GM18511 (cell line): ENCODE data around the gene PCDHA5.
"Not testable (repeated sequence)": the region's sequence is repeated elsewhere in the genome, so short reads cannot be mapped to it uniquely, and the experiment has no call there.

ENCODE experiments used
- ATAC-seq: cut with Tn5 transposase; IDR thresholded peaks from one replicate; pipeline ENCODE4 v1.9.1; 2021; ENCODE audit warnings: mild to moderate bottlenecking, moderate library complexity; ENCODE audit not compliant: unreplicated experiment

PCDHA5 gene

DNA sequence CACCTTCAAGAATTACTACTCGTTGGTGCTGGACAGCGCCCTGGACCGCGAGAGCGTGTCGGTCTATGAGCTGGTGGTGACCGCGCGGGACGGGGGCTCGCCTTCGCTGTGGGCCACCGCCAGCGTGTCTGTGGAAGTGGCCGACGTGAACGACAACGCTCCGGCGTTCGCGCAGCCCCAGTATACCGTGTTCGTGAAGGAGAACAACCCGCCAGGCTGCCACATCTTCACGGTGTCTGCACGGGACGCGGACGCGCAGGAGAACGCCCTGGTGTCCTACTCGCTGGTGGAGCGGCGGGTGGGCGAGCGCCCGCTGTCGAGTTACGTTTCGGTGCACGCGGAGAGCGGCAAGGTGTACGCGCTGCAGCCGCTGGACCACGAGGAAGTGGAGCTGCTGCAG lies 1.6 kb downstream of the PCDHA5 start:
- not testable (repeated sequence) for ATAC-seq

DNA sequence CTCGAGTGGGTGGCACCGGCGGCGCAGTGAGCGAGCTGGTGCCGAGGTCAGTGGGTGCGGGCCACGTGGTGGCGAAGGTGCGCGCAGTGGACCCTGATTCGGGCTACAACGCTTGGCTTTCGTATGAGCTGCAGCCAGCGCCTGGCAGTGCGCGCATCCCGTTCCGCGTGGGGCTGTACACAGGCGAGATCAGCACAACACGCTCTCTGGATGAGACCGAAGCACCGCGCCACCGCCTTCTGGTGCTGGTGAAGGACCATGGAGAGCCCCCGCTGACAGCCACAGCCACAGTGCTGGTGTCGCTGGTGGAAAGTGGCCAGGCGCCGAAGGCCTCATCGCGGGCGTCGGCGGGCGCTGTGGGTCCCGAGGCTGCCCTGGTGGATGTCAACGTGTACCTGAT lies 2.1 kb downstream of the PCDHA5 start:
- ATAC-seq: no peak

DNA sequence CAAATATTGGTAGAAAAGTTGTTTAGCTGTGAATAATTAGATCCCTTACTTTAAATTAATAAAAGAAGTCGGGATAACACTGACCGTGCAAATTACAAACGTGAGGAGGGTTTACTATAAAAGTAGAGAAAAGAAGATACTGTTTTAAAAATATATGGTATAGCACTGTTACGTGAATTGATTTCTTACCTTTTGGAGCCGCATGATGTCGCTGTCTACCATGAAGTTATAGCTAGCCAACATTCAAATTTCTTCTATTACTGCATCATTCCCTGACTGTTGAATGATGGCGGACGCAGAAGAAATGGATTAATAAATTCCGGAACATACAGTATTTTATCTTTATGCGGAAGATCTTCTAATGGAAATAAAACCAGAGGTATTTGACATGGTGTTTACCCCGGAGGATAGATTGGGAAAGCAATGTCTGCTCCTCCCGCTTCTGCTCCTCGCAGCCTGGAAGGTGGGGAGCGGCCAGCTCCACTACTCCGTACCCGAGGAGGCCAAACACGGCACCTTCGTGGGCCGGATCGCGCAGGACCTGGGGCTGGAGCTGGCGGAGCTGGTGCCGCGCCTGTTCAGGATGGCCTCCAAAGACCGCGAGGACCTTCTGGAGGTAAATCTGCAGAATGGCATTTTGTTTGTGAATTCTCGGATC lies 6.4 kb downstream of the PCDHA5 start, which contains the start of gene PCDHA6:
TSS of gene PCDHA6 (plus strand) at position 257 of the 658 bp plus-strand sequence. CDS start at position 389, 132 bp downstream.
- ATAC-seq: no peak

DNA sequence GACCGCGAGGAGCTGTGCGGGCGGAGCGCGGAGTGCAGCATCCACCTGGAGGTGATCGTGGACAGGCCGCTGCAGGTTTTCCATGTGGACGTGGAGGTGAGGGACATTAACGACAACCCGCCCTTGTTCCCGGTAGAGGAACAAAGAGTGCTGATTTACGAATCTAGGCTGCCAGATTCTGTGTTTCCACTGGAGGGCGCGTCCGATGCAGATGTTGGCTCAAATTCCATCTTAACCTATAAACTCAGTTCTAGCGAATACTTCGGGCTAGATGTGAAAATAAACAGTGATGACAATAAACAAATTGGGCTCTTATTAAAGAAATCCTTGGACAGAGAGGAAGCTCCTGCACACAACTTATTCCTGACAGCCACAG lies 6.9 kb downstream of the PCDHA5 start:
- no peak for ATAC-seq

DNA sequence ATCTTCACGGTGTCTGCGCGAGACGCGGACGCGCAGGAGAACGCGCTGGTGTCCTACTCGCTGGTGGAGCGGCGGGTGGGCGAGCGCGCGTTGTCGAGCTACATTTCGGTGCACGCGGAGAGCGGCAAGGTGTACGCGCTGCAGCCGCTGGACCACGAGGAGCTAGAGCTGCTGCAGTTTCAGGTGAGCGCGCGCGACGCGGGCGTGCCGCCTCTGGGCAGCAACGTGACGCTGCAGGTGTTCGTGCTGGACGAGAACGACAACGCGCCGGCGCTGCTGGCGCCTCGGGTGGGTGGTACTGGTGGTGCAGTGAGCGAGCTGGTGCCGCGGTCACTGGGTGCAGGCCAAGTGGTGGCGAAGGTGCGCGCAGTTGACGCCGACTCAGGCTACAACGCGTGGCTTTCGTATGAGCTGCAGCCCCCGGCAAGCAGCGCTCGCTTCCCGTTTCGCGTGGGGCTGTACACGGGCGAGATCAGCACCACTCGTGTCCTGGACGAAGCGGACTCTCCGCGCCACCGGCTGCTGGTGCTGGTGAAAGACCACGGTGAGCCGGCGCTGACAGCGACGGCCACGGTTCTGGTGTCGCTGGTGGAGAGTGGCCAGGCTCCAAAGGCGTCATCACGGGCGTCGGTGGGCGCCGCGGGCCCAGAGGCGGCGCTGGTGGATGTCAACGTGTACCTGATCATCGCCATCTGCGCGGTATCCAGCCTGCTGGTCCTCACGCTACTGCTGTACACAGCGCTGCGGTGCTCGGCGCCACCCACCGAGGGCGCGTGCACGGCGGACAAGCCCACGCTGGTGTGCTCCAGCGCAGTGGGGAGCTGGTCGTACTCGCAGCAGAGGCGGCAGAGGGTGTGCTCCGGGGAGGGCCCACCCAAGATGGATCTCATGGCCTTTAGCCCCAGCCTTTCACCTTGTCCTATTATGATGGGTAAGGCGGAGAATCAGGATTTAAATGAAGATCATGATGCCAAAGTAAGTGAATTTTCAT lies 8.4 kb downstream of the PCDHA5 start:
- ATAC-seq: not testable (repeated sequence)

DNA sequence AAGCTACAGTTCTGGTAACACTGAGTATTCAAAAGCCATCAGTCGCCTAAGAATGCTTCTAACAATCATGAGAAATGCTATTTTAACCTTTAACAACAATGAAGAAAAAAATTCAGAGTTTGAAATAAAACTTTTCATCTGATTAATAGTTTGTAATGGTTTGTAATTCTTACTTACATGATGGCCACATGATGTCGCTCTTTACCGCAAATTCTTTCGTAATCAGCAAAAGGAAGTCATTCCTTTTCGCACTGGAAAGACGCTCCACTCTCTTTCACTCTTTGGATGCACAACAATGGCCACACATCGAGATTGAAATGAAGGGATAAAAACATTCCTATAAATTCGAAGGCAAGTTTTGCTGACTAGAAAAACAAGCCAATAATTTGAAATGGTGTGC lies 12.6 kb downstream of the PCDHA5 start, which contains the start of gene PCDHA7:
TSS of gene PCDHA7 (plus strand) at position 277 of the 400 bp plus-strand sequence. CDS start at position 392, 115 bp downstream.
- ATAC-seq: no peak

DNA sequence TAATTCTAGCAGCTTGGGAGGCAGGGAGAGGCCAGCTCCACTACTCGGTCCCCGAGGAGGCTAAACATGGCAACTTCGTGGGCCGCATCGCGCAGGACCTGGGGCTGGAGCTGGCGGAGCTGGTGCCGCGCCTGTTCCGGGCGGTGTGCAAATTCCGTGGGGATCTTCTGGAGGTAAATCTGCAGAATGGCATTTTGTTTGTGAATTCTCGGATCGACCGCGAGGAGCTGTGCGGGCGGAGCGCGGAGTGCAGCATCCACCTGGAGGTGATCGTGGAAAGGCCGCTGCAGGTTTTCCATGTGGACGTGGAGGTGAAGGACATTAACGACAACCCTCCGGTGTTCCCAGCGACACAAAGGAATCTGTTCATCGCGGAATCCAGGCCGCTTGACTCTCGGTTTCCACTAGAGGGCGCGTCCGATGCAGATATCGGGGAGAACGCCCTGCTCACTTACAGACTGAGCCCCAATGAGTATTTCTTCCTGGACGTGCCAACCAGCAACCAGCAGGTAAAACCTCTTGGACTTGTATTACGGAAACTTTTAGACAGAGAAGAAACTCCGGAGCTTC lies 13.1 kb downstream of the PCDHA5 start:
- ATAC-seq: not testable (repeated sequence)

DNA sequence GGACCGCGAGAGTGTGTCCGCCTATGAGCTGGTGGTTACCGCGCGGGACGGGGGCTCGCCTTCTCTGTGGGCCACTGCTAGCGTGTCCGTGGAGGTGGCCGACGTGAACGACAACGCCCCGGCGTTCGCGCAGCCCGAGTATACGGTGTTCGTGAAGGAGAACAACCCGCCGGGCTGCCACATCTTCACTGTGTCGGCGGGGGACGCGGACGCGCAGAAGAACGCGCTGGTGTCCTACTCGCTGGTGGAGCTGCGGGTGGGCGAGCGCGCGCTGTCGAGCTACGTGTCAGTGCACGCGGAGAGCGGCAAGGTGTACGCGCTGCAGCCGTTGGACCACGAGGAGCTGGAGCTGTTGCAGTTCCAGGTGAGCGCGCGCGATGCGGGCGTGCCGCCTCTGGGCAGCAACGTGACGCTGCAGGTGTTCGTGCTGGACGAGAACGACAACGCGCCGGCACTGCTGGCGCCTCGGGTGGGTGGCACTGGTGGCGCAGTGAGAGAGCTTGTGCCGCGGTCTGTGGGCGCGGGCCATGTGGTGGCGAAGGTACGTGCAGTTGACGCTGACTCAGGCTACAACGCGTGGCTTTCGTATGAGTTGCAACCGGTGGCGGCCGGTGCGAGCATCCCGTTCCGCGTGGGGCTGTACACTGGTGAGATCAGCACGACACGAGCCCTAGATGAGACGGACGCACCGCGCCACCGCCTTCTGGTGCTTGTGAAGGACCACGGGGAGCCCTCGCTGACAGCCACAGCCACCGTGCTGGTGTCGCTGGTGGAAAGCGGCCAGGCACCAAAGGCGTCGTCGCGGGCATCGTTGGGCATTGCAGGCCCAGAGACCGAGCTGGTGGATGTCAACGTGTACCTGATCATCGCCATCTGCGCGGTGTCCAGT lies 14.5 kb downstream of the PCDHA5 start:
- ATAC-seq: no peak

DNA sequence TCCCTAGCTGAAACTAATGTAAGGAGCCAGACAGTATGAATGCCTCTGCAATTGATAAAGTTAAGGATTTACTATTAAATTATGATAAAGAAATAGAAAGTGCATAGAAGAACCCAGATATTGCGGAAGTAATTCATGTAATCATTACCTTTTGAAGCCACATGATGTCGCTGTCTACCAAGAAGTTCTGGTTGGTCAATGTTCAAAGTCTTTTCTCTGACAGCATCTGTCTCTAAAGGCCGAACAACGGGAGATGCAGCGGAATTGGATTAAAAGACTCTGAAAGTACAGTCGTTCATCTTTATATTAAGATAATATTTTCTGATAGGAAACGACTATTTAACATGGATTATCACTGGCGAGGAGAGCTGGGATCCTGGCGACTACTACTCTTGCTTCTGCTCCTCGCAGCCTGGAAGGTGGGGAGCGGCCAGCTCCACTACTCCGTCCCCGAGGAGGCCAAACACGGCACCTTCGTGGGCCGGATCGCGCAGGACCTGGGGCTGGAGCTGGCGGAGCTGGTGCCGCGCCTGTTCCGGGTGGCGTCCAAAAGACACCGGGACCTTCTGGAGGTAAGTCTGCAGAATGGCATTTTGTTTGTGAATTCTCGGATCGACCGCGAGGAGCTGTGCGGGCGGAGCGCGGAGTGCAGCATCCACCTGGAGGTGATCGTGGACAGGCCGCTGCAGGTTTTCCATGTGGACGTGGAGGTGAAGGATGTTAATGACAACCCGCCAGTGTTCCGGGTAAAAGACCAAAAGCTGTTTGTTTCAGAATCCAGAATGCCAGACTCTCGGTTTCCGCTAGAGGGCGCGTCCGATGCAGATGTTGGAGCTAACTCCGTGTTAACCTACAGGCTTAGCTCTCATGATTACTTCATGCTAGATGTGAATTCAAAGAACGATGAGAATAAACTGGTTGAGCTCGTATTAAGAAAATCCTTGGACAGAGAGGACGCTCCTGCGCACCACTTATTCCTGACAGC lies 19.9 kb downstream of the PCDHA5 start, which contains the start of gene PCDHA8:
TSS of gene PCDHA8 (plus strand) at position 210 of the 985 bp plus-strand sequence. CDS start at position 345, 135 bp downstream.
- ATAC-seq: no peak

DNA sequence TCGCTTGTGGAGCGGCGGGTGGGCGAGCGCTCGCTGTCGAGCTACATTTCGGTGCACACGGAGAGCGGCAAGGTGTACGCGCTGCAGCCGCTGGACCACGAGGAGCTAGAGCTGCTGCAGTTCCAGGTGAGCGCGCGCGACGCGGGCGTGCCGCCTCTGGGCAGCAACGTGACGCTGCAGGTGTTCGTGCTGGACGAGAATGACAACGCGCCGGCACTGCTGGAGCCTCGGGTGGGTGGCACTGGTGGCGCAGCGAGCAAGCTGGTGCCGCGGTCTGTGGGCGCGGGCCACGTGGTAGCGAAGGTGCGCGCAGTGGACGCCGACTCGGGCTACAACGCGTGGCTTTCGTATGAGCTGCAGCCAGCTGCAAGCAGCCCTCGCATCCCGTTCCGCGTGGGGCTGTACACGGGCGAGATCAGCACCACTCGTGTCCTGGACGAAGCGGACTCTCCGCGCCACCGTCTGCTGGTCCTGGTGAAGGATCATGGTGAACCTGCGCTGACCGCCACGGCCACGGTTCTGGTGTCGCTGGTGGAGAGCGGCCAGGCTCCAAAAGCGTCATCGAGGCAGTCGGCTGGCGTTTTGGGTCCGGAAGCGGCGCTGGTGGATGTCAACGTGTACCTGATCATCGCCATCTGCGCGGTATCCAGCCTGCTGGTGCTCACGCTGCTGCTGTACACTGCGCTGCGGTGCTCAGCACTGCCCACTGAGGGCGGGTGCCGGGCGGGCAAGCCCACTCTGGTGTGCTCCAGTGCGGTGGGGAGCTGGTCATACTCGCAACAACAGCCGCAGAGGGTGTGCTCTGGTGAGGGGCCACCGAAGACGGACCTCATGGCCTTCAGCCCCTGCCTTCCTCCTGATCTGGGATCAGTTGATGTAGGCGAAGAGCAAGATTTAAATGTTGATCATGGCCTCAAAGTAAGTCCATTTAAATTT lies 21.7 kb downstream of the PCDHA5 start:
- no peak for ATAC-seq

DNA sequence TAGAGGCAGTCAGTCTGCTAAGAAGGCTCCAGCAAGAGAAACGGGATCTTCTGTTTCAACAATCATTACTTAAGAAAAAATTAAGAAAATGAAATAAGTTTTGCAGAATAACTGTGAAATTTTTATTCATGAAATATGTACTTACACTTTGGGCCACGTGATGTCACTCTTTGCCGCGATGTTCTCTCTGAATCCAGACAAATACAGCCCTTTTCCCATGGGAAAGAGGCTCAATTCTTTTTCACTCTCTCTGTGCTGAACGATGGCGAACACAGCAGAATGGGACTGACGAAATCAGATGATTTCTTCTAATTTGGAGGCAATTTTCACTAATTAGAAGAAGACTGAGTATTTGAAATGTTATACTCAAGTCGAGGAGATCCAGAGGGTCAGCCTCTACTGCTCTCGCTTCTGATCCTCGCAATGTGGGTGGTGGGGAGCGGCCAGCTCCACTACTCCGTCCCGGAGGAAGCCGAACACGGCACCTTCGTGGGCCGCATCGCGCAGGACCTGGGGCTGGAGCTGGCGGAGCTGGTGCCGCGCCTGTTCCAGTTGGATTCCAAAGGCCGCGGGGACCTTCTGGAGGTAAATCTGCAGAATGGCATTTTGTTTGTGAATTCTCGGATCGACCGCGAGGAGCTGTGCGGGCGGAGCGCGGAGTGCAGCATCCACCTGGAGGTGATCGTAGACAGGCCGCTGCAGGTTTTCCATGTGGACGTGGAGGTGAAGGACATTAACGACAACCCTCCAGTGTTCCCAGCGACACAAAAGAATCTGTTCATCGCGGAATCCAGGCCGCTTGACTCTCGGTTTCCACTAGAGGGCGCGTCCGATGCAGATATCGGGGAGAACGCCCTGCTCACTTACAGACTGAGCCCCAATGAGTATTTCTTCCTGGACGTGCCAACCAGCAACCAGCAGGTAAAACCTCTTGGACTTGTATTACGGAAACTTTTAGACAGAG lies 27.0 kb downstream of the PCDHA5 start, which contains the start of gene PCDHA9:
TSS of gene PCDHA9 (plus strand) at position 244 of the 964 bp plus-strand sequence. CDS start at position 358, 114 bp downstream.
- ATAC-seq: not testable (repeated sequence)

DNA sequence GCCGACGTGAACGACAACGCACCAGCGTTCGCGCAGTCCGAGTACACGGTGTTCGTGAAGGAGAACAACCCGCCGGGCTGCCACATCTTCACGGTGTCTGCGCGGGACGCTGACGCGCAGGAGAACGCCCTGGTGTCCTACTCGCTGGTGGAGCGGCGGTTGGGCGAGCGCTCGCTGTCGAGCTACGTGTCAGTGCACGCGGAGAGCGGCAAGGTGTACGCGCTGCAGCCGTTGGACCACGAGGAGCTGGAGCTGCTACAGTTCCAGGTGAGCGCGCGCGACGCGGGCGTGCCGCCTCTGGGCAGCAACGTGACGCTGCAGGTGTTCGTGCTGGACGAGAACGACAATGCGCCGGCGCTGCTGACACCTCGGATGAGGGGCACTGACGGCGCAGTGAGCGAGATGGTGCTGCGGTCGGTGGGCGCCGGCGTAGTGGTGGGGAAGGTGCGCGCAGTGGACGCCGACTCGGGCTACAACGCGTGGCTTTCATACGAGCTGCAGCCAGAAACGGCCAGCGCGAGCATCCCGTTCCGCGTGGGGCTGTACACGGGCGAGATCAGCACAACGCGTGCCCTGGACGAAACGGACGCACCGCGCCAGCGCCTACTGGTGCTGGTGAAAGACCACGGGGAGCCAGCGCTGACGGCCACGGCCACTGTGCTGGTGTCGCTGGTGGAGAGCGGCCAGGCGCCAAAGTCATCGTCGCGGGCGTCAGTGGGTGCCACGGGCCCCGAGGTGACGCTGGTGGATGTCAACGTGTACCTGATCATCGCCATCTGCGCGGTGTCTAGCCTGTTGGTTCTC lies 28.6 kb downstream of the PCDHA5 start:
- ATAC-seq: not testable (repeated sequence)

DNA sequence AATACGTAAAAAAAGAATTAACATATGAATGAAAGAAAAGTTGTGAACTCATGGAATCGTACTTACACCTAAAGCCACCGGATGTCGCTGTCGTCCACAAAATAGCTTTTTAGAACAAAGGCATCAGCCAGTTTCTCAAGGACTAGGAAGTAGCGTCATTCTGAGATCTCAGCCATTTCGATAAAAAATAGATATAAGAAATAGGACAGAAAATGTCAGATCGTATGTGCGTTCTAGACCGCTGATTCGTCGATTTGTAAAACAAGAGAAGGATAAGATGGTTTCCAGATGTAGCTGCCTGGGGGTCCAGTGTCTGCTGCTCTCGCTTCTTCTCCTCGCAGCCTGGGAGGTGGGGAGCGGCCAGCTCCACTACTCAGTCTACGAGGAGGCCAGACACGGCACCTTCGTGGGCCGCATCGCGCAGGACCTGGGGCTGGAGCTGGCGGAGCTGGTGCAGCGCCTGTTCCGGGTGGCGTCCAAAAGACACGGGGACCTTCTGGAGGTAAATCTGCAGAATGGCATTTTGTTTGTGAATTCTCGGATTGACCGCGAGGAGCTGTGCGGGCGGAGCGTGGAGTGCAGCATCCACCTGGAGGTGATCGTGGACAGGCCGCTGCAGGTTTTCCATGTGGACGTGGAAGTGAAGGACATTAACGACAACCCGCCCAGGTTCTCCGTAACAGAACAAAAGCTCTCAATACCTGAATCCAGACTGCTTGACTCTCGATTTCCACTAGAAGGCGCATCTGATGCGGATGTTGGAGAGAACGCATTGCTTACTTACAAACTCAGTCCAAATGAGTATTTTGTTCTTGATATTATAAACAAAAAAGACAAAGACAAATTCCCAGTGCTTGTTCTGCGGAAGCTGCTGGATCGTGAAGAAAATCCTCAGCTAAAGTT lies 34.6 kb downstream of the PCDHA5 start, which contains the start of gene PCDHA10:
TSS of gene PCDHA10 (plus strand) at position 126 of the 903 bp plus-strand sequence. CDS start at position 278, 152 bp downstream.
- ATAC-seq: no peak

DNA sequence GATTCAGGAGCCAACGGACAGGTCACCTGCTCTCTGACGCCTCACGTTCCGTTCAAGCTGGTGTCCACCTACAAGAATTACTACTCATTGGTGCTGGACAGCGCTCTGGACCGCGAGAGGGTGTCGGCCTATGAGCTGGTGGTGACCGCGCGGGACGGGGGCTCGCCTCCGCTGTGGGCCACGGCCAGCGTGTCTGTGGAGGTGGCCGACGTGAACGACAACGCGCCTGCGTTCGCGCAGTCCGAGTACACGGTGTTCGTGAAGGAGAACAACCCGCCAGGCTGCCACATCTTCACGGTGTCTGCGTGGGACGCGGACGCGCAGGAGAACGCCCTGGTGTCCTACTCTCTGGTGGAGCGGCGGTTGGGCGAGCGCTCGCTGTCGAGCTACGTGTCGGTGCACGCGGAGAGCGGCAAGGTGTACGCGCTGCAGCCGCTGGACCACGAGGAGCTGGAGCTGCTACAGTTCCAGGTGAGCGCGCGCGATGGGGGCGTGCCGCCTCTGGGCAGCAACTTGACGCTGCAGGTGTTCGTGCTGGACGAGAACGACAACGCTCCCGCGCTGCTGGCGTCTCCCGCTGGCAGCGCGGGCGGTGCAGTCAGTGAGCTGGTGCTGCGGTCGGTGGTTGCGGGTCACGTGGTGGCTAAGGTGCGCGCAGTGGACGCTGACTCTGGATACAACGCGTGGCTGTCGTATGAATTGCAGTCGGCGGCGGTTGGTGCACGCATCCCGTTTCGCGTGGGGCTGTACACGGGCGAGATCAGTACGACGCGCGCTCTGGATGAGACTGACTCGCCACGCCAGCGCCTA lies 36.0 kb downstream of the PCDHA5 start:
- ATAC-seq: no peak
